HCT116 (cell line): ENCODE measurements around the gene SSNA1.

Experiments used
- POLR2AphosphoS5 ChIP-seq: IDR thresholded peaks from 2 replicates; pipeline ENCODE4 v1.6.1; 2011; ENCODE audit warnings: mild to moderate bottlenecking, low read depth, low read length, moderate library complexity
- TCF7L2 ChIP-seq: IDR thresholded peaks from 2 replicates; pipeline ENCODE4 v1.7.0; 2011; ENCODE audit warnings: borderline replicate concordance, inconsistent platforms; ENCODE audit not compliant: insufficient read depth, insufficient read length; ENCODE audit errors: extremely low read depth

GRCh38 chr9:137169896-137170358 is 18.5 kb upstream of the SSNA1 start, which contains the start of gene LRRC26:
- no peak for TF ChIP-seq TCF7L2
- no peak for TF ChIP-seq POLR2AphosphoS5
